G401.6 (cell line): ENCODE results near the gene CLCN3.
A peak's percentile ranks its signal among the peaks of the same experiment; 100 is the strongest.
"Not testable (repeated sequence)": the region's sequence is repeated elsewhere in the genome, so short reads cannot be mapped to it uniquely, and the experiment has no call there.

ENCODE experiments used
- FAIRE-seq: peaks from 2 replicates; lab custom pipeline; 2012; peaks lifted over from hg19 to GRCh38; lab: Jason Lieb, UNC

CLCN3 gene

DNA sequence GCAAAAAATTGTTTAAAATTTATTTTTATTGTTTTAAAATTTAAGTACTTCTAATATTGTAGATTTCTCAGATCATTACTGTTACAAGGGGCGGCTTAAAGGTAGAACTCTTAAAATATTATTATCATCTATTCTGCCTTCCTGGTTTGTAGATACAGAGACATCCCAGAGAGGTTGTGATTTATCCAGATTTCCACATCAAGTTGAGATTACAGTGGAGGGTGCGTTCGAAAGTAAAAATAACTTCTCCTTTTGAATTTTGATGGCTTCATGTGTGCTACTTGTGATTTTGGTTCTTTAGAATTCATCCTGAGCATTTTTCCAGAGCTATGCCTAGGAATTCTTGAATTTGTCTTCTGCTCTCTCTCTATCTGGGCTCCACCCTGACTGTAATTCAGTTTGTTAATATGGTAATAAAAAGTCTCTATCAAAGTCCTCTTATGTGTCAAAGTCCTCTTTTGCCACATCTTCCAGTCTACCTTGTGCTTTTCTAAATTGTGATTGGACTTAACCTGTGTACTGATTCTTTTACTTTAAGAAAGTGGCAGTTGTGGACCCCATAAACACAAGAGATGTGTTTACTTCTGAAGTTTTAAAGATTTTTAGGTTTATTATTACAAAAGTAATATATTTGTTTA is 37.2 kb downstream of the CLCN3 start:
- no peak for FAIRE-seq

DNA sequence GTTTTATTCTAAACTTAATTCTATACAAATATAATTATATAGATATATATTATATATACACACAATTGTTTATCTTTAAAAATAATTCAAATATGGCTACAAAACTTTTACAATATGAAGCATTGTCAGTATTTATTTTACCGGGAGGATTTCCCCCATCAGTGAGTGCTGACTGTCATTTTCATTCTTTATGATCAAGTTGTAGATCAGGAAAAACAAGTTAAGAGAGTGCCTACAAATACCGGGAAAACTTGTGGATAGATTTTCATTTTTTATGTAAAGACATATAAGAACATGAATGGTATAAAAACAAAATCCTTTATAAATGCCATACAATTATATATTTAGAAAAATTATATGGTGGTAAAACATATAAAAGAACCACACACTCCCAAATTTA is 37.8 kb downstream of the CLCN3 start:
- no peak for FAIRE-seq

- no peak for FAIRE-seq
Measured at GRCh38 chr4:169658975-169659715, 38.8 kb downstream of the CLCN3 start.

DNA sequence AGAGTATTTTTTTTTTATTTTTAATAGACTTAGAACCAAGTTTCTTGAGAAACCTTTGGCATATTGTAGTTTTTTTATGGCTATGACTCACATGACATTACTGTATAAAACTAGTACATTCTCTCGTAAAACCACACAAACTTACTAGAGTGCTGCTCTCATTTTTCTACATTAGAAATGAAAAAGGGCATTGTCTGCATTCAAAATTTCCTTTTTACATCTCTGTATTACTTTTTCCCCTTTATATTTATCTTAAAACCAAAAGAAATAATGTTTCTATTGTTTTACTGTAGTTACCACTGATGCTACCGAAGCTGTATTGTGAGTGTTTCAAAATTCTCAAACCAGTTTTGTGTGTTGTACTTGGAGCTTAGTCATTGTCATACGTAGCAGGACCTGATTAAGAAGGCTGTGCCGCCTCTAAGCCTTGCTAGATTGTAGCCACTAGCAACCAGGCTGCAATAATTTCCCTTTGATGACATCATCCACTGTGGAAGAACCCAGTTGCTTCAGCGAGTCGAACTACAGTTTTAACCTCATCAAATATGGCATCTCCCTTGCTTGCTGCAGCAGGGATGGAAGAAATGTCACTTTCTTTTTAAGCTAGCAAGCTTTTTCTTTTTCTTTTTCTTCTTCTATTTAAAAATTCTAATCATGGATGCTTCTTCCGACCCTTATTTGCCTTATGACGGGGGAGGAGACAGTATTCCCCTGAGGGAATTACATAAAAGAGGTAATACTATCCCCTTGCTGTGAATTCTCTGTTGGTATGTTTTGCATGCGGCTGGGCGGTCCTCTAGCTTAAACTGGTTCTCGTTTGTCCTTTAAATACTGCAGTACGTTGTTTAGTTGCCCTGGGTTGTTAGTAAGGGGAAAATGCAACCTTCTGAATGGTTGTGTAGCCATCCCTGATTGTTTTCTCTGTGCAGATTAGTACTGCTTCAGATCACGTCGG is 39.6 kb downstream of the CLCN3 start:
- FAIRE-seq: peak; percentile 99

- FAIRE-seq: no peak
Measured at GRCh38 chr4:169660929-169661328, 40.6 kb downstream of the CLCN3 start.

DNA sequence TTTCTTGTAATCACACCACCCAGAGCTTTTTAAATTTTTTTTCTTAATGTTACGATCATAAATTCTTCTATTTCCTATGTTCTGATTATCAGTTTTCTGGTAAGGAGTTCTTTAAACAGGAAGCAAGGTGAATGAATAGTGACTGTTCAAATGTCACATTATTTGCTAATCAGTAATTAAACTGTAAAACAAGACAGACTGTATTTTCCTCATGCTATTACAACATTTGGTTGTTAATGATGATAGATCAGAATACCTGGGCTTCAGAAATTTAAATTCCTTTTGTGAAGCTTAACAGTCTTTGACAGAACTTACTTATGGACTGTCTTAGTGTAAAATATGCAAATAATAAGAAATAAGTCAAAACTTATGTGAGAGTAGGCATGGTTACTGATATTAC is 41.4 kb downstream of the CLCN3 start:
- no peak for FAIRE-seq

GRCh38 chr4:169662206-169662605 is 41.8 kb downstream of the CLCN3 start:
- no peak for FAIRE-seq

DNA sequence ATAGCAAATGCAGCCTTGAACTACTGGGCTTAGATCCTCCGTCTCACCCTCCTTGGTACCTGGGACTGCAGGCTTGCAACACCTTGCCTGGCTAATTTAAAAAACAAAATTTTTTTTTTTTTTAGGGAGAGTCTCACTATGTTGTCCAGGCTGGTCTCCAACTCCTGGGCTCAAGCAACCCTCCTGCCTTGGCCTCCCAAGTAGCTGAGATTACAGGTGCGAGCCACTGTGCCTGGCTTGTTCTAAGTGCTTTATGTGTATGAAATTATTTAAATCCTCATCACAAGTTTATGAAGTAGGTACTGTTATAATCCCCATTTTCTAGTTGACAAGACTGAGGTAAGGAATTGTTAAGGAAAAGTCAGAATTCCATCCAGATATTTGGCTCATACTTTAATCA is 43.0 kb downstream of the CLCN3 start:
- FAIRE-seq: no peak

DNA sequence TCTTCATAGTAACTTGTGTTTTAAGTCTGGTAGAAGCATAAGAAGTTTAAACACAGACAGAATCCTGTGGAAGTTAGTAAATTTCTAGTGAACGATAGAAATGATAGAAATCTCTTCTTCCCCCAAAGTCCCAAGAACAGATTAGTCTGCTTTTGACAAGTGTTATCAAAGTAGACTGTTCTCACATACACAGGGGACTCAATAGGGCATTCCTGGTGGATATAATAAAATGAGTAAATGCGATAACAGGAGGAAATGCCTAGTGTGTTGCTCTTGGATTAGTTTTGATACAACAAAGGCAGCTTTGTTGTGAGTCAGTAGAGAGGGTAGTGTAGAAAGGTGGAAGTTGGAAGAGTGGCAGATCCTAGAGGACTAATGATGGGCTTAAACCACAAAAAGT is 43.5 kb downstream of the CLCN3 start:
- no peak for FAIRE-seq

- FAIRE-seq: no peak
Measured at GRCh38 chr4:169664615-169665014, 44.2 kb downstream of the CLCN3 start.

- no peak for FAIRE-seq
Measured at GRCh38 chr4:169665046-169665737, 44.8 kb downstream of the CLCN3 start.

DNA sequence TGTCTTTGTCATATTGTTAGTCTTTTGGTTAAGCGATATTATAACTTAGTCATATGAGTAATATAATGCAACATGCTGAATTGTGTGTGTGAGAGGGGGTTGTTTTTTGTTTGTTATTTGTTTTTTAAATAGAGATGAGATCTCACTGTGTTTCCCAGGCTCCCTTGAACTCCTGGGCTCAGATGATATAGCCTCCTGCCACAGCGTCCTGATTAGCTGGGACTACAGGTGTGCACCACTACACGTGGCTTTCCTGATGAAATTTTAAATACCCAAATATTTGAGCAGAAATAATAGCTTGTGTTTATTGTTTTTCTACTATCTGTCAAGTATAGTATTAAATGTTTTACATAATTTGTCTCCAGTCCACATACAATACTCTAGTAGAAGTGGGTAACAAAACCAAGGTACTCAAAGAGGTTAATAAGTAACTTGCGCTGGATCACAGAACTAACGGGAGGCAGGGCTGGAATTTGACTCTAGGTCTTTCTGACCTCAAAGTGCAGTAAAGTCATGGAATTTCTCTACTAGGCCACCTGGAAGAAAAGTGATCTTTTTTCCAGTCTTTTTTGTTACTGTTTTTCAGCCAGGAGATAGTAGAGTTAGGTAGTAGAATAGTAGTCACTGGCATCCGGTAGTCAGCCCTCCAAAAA is 47.8 kb downstream of the CLCN3 start:
- FAIRE-seq: no peak

DNA sequence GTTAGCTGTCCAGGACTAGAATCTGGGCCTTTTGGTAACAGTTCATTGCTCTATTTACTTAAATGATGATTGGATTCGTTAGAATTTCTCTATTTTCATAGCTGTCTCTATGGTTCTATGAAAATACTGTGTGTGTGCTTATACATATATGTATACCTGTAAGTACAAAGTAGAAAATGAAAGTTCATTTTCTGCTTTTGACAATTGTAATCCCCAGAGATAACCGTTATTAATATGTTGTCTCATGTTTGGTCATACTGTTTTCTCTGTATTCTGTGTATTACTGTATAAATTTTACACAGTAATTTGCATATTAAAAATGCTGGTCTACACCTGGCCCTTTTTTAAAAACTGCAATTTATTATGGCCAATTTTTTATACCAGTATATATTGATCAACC is 55.4 kb downstream of the CLCN3 start:
- FAIRE-seq: peak; percentile 6

GRCh38 chr4:169677150-169677748 is 56.9 kb downstream of the CLCN3 start:
- FAIRE-seq: no peak

GRCh38 chr4:169678486-169678885 is 58.1 kb downstream of the CLCN3 start:
- FAIRE-seq: not testable (repeated sequence)

- not testable (repeated sequence) for FAIRE-seq
Measured at GRCh38 chr4:169678951-169679591, 58.7 kb downstream of the CLCN3 start.

DNA sequence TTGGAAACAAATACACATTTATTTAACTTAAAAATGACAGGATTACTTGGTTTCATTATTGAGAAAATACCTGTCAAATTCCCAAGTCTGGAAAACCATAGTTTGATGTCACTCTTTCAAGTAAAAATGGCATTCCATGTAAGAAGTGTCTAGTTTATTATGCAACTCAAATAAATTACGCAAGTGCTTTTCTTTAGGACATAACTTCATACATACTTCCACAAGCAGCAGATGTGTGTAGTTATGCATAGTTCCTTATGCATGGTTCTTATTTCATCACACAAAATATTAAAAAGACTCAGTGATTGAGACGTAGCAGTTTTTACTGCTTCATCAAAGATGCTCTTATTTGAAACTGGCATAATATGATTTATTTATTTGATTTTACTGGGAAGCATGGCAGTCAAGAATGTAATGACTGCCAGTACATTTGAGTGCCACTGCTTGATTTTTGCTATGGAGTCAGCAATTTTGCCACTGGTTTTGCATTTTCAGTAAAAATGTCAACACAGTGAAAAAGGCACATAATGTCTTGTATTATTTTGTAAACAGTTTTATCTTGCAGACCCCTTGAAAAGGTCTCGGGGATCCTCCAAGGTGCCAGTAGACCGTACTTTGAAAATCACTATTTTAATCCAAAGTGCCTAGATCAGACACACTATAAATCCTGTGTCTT is 62.1 kb downstream of the CLCN3 start:
- FAIRE-seq: no peak

- FAIRE-seq: no peak
Measured at GRCh38 chr4:169689681-169690080, 69.3 kb downstream of the CLCN3 start.

DNA sequence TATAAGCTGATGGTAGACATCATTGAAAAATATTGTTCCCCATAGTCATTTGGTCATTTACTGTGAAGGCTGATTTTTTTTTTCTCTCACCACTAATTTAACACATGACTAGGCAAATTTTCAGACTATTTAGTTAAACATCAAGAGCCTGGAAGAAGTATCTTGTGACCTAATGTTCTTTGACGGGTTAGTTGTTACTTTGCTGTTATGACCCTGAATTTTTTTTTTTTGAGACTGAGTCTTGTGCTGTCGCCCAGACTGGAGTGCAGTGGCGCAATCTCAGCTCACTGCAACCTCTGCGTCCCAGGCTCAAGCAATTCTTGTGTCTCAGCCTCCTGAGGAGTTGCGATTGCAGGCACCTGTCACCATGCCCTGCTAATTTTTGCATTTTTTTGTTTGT is 70.4 kb downstream of the CLCN3 start:
- FAIRE-seq: no peak

DNA sequence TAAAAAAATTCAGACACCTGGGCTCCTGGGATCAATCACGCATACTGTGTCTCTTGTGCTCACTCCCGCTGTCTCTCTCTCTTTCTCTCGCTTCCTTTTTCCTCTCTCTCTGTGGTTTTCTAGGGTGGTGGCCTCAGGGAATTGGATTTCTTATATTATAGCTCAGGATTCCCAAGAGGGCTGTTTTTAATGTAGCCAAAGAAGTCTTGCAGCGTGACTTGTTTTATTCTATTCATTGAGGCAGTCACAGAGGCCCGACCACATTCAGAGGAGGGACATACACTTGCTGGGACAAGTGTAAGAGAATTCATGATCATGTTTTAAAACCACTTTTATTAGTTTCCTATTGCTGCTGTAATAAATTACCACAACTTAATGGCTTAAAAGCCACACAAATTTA is 78.0 kb downstream of the CLCN3 start:
- no peak for FAIRE-seq
